HL-60 (cell line): ENCODE data around the gene ZACN.

Experiments used
- GABPA ChIP-seq: IDR thresholded peaks from 2 replicates; pipeline ENCODE4 v1.6.1; 2012; ENCODE audit warnings: low read depth
- TF ChIP-seq, protein P1 (sequence below): IDR thresholded peaks from one replicate; pipeline ENCODE4 v1.5.1; 2011; ENCODE audit warnings: low read length, control low read depth, inconsistent platforms; ENCODE audit not compliant: insufficient read depth
- TF ChIP-seq, protein P2 (sequence below): IDR thresholded peaks from 2 replicates; pipeline ENCODE4 v1.6.1; 2012; ENCODE audit warnings: low read depth; ENCODE audit not compliant: insufficient replicate concordance

DNA sequence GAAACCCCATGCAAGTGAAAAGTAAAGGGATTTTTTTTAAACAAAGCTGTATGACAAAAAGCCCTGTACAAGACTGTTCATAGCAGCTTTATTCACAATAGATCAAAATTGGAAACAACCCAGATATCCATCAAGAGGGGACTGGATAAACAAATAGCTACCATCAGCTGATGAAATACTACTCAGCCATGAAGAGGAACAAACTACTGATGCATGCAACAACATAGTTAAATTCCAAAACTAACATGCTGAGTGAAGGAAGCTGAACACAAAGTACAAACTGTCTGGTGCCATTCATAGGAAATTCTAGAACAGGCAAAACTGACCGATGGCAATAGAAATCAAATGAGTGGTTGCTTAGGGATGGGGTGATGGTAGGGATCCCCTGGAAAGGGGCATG is 46.9 kb downstream of the ZACN start:
- TF ChIP-seq, protein P1, sequence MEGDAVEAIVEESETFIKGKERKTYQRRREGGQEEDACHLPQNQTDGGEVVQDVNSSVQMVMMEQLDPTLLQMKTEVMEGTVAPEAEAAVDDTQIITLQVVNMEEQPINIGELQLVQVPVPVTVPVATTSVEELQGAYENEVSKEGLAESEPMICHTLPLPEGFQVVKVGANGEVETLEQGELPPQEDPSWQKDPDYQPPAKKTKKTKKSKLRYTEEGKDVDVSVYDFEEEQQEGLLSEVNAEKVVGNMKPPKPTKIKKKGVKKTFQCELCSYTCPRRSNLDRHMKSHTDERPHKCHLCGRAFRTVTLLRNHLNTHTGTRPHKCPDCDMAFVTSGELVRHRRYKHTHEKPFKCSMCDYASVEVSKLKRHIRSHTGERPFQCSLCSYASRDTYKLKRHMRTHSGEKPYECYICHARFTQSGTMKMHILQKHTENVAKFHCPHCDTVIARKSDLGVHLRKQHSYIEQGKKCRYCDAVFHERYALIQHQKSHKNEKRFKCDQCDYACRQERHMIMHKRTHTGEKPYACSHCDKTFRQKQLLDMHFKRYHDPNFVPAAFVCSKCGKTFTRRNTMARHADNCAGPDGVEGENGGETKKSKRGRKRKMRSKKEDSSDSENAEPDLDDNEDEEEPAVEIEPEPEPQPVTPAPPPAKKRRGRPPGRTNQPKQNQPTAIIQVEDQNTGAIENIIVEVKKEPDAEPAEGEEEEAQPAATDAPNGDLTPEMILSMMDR: no peak
- TF ChIP-seq GABPA: no peak
- TF ChIP-seq, protein P2, sequence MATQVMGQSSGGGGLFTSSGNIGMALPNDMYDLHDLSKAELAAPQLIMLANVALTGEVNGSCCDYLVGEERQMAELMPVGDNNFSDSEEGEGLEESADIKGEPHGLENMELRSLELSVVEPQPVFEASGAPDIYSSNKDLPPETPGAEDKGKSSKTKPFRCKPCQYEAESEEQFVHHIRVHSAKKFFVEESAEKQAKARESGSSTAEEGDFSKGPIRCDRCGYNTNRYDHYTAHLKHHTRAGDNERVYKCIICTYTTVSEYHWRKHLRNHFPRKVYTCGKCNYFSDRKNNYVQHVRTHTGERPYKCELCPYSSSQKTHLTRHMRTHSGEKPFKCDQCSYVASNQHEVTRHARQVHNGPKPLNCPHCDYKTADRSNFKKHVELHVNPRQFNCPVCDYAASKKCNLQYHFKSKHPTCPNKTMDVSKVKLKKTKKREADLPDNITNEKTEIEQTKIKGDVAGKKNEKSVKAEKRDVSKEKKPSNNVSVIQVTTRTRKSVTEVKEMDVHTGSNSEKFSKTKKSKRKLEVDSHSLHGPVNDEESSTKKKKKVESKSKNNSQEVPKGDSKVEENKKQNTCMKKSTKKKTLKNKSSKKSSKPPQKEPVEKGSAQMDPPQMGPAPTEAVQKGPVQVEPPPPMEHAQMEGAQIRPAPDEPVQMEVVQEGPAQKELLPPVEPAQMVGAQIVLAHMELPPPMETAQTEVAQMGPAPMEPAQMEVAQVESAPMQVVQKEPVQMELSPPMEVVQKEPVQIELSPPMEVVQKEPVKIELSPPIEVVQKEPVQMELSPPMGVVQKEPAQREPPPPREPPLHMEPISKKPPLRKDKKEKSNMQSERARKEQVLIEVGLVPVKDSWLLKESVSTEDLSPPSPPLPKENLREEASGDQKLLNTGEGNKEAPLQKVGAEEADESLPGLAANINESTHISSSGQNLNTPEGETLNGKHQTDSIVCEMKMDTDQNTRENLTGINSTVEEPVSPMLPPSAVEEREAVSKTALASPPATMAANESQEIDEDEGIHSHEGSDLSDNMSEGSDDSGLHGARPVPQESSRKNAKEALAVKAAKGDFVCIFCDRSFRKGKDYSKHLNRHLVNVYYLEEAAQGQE: no peak
